Right lung (tissue), 10 donors: Measurements from ENCODE around the gene CSTF1. TPM values are rescaled to one million over a fixed set of nuclear protein-coding genes. Genes with fewer than 3 reads are reported as not detected.

Source experiments
- DNase-seq, 2 donors: peaks; one replicate each; pipeline ENCODE4 v3.0.0-alpha.2; 2013
- long read RNA-seq, 8 donors: transcript quantifications; one replicate each; lab custom pipeline, GENCODE V29; 2026
- polyA plus RNA-seq, 5 donors: library from polyadenylated mRNA; unstranded; fragments of 120-200 nt; gene quantifications; one replicate each; pipeline versions ENCODE4 v1.2.1 to v1.2.3, GENCODE V29; 2013; ENCODE audit warnings: inconsistent platforms in 1 of 5, low replicate concordance in 1 of 5; ENCODE audit not compliant: insufficient read length in 5 of 5, insufficient read depth in 1 of 5

The CSTF1 gene
- 10 to 100 TPM; 40.0 to 51.8 (median 41.3) TPM for polyA plus RNA-seq
- long read RNA-seq, donor 1, full-length matches to known transcripts = 8 of 13 reads
- long read RNA-seq, donor 1, partial matches to known transcripts = 5 of 13 reads
- long read RNA-seq, donor 1, other reads (novel, unspliced or antisense) = 0 of 13 reads
- long read RNA-seq, donor 2, full-length matches to known transcripts = 5 of 5 reads
- long read RNA-seq, donor 2, partial matches to known transcripts = 0 of 5 reads
- long read RNA-seq, donor 2, other reads (novel, unspliced or antisense) = 0 of 5 reads
- long read RNA-seq, donor 3, full-length matches to known transcripts = 8 of 26 reads
- long read RNA-seq, donor 3, partial matches to known transcripts = 18 of 26 reads
- long read RNA-seq, donor 3, other reads (novel, unspliced or antisense) = 0 of 26 reads
- long read RNA-seq, donor 4, full-length matches to known transcripts = 6 of 13 reads
- long read RNA-seq, donor 4, partial matches to known transcripts = 7 of 13 reads
- long read RNA-seq, donor 4, other reads (novel, unspliced or antisense) = 0 of 13 reads
- long read RNA-seq, donor 5, full-length matches to known transcripts = 12 of 17 reads
- long read RNA-seq, donor 5, partial matches to known transcripts = 5 of 17 reads
- long read RNA-seq, donor 5, other reads (novel, unspliced or antisense) = 0 of 17 reads
- long read RNA-seq, donor 6, full-length matches to known transcripts = 7 of 30 reads
- long read RNA-seq, donor 6, partial matches to known transcripts = 23 of 30 reads
- long read RNA-seq, donor 6, other reads (novel, unspliced or antisense) = 0 of 30 reads
- long read RNA-seq, donor 7, full-length matches to known transcripts = 6 of 22 reads
- long read RNA-seq, donor 7, partial matches to known transcripts = 16 of 22 reads
- long read RNA-seq, donor 7, other reads (novel, unspliced or antisense) = 0 of 22 reads
- long read RNA-seq, donor 8, full-length matches to known transcripts = 3 of 3 reads
- long read RNA-seq, donor 8, partial matches to known transcripts = 0 of 3 reads
- long read RNA-seq, donor 8, other reads (novel, unspliced or antisense) = 0 of 3 reads

- peak; percentile 99 for DNase-seq
These were observed at the start of gene CSTF1, which contains the start of gene AURKA for GRCh38 chr20:56392132-56392880. Gene CSTF1, plus strand, starts transcription at chr20:56392645. Its CDS starts 2,908 bp downstream, at chr20:56395553. Gene AURKA, minus strand, starts transcription at chr20:56392215. Its CDS starts 4,018 bp downstream, at chr20:56388197.

GRCh38 chr20:56342783-56343182 is 49.7 kb upstream of the CSTF1 start:
- no peak for DNase-seq

- no peak for DNase-seq
These were observed 48.5 kb upstream of the CSTF1 start for GRCh38 chr20:56343861-56344381.

- no peak for DNase-seq
These were observed 46.5 kb upstream of the CSTF1 start for GRCh38 chr20:56345911-56346310.

- no peak for DNase-seq
These were observed 44.7 kb upstream of the CSTF1 start for GRCh38 chr20:56347628-56348304.

- no peak for DNase-seq
These were observed 44.1 kb upstream of the CSTF1 start for GRCh38 chr20:56348305-56348693.

GRCh38 chr20:56348746-56349145 is 43.7 kb upstream of the CSTF1 start:
- DNase-seq = no peak

- DNase-seq = no peak
These were observed 41.6 kb upstream of the CSTF1 start for GRCh38 chr20:56350842-56351241.

- no peak for DNase-seq
These were observed 39.9 kb upstream of the CSTF1 start for GRCh38 chr20:56352345-56353055.

- no peak for DNase-seq
These were observed 39.1 kb upstream of the CSTF1 start for GRCh38 chr20:56353356-56353755.

- DNase-seq = no peak
These were observed 34.4 kb upstream of the CSTF1 start for GRCh38 chr20:56358070-56358469.

- peak; percentile 87 to 88 for DNase-seq
These were observed 33.7 kb upstream of the CSTF1 start, which contains the start of gene FAM210B for GRCh38 chr20:56358600-56359211. Gene FAM210B, plus strand, starts transcription at chr20:56358974. Its CDS starts 32 bp downstream, at chr20:56359006.

- DNase-seq = peak in 1 of 2 donors; percentile 35
These were observed 33.0 kb upstream of the CSTF1 start for GRCh38 chr20:56359212-56360132.

GRCh38 chr20:56360133-56360907 is 32.1 kb upstream of the CSTF1 start:
- DNase-seq = no peak

- DNase-seq = no peak
These were observed 31.6 kb upstream of the CSTF1 start for GRCh38 chr20:56360908-56361205.

GRCh38 chr20:56361900-56362299 is 30.5 kb upstream of the CSTF1 start:
- no peak for DNase-seq

GRCh38 chr20:56362833-56363413 is 29.5 kb upstream of the CSTF1 start:
- DNase-seq = no peak
